GM12878 (cell line): ENCODE data around the gene NPR2. TPM values are rescaled to one million over a fixed set of nuclear protein-coding genes. Genes with fewer than 3 reads are reported as not detected.

Experiments
- ATAC-seq: fragments of 200-7000 bp; cut with Tn5 transposase; 3 replicates; pipeline ENCODE4 v1.9.1; 2020; ENCODE audit warnings: mild to moderate bottlenecking, moderate library complexity
- BruUV-seq: library from RNA; stranded (reverse); fragments of 400-500 nt; replicated peaks from 2 replicates; lab custom pipeline; 2021; lab: Mats Ljungman, UMichigan
- CTCF ChIA-PET: fragments of 300-600 bp; sonication (Branson Sonifier 250); formaldehyde crosslinking; extraction: SDS; loops from one replicate; lab custom pipeline; 2021; ENCODE audit warnings: inconsistent platforms; lab: Yijun Ruan, JAX
- POLR2A ChIA-PET: fragments of 350-600 bp; formaldehyde crosslinking; extraction: SDS; loops from one replicate; lab custom pipeline; 2021; ENCODE audit warnings: inconsistent platforms; lab: Charles Lee
- RAD21 ChIA-PET: fragments of 300-600 bp; sonication (Branson Sonifier 250); formaldehyde crosslinking; loops from one replicate; lab custom pipeline; 2023; ENCODE audit warnings: antibody characterized with exemption; ENCODE audit not compliant: unreplicated experiment; lab: Charles Lee
- SMC1A ChIA-PET: fragments of 300-600 bp; sonication (Branson Sonifier 250); formaldehyde crosslinking; loops from one replicate; lab custom pipeline; 2023; ENCODE audit not compliant: unreplicated experiment, uncharacterized antibody; lab: Charles Lee
- DNase-seq: peaks from one replicate; pipeline ENCODE4 v3.0.0-alpha.2; 2011; ENCODE audit warnings: low read depth, low spot score
- FAIRE-seq: peaks from 3 replicates; lab custom pipeline; 2011; peaks lifted over from hg19 to GRCh38; lab: Jason Lieb, UNC
- H2AFZ ChIP-seq: 2 replicates; pipeline ENCODE4 v1.6.0; 2011; ENCODE audit warnings: low read depth, low read length, control low read depth; ENCODE audit not compliant: control insufficient read depth
- H3K27ac ChIP-seq: 2 replicates; pipeline ENCODE4 v1.5.1; 2011; ENCODE audit warnings: control low read depth; ENCODE audit not compliant: control insufficient read depth, insufficient read depth
- H3K27me3 ChIP-seq, 2 experiments: replicated peaks in 1 of 2; 2 replicates each; pipeline versions ENCODE4 v1.6.0 to v1.6.1; 2011; ENCODE audit warnings: low read length in 1 of 2; ENCODE audit not compliant: control insufficient read depth in 2 of 2, insufficient read depth in 2 of 2
- H3K36me3 ChIP-seq, 2 experiments: 2 replicates each; pipeline ENCODE4 v1.5.1; 2011; ENCODE audit warnings: low read length in 1 of 2; ENCODE audit not compliant: control insufficient read depth in 2 of 2, insufficient read depth in 2 of 2
- H3K4me1 ChIP-seq: 2 replicates; pipeline ENCODE4 v1.6.1; 2011; ENCODE audit warnings: mild to moderate bottlenecking, low read length, moderate library complexity, mixed read lengths; ENCODE audit not compliant: control insufficient read depth, insufficient read depth
- H3K4me2 ChIP-seq: 2 replicates; pipeline ENCODE4 v1.6.0; 2011; ENCODE audit warnings: control low read depth; ENCODE audit not compliant: control insufficient read depth, insufficient read depth
- H3K4me3 ChIP-seq: fragments of 200-600 bp; sonication (generic); 2 replicates; pipeline ENCODE4 v1.5.1; 2016
- H3K79me2 ChIP-seq: 2 replicates; pipeline ENCODE4 v1.6.0; 2011; ENCODE audit warnings: low read length; ENCODE audit not compliant: control insufficient read depth, insufficient read depth
- H3K9ac ChIP-seq: 2 replicates; pipeline ENCODE4 v1.8.0; 2011; ENCODE audit warnings: low read length, control low read depth, mixed read lengths; ENCODE audit not compliant: control insufficient read depth, insufficient read depth
- H3K9me3 ChIP-seq: replicated peaks from 3 replicates; pipeline ENCODE4 v1.5.1; 2011; ENCODE audit warnings: mild to moderate bottlenecking, low read length; ENCODE audit not compliant: control insufficient read depth, insufficient read depth
- H4K20me1 ChIP-seq: 2 replicates; pipeline ENCODE4 v1.6.0; 2011; ENCODE audit not compliant: control insufficient read depth, insufficient read depth
- CREB1 ChIP-seq: IDR thresholded peaks from 2 replicates; pipeline ENCODE4 v1.6.1; 2012; ENCODE audit warnings: low read depth, mild to moderate bottlenecking, inconsistent platforms
- DPF2 ChIP-seq: fragments of 450-650 bp; IDR thresholded peaks from 2 replicates; pipeline ENCODE4 v1.6.1; 2017; ENCODE audit warnings: mild to moderate bottlenecking
- EGR1 ChIP-seq, 2 experiments: IDR thresholded peaks; 1 replicate in 1 of 2; 2 replicates in 1 of 2; pipeline ENCODE4 v1.6.1; 2011 to 2012; ENCODE audit warnings: low read depth in 2 of 2, low read length in 2 of 2, borderline replicate concordance in 1 of 2, mild to moderate bottlenecking in 1 of 2, moderate library complexity in 1 of 2
- ESRRA ChIP-seq: IDR thresholded peaks from 2 replicates; pipeline ENCODE4 v1.6.1; 2012; ENCODE audit warnings: mild to moderate bottlenecking, low read length, improper control_type of control experiment
- GABPA ChIP-seq: IDR thresholded peaks from 2 replicates; pipeline ENCODE4 v1.6.1; 2014; ENCODE audit warnings: antibody characterized with exemption, low read depth, mild to moderate bottlenecking, inconsistent platforms
- IKZF1 ChIP-seq: fragments of 450-650 bp; conservative IDR thresholded peaks from 2 replicates; pipeline ENCODE4 v1.6.1; 2017; ENCODE audit warnings: antibody characterized with exemption, mild to moderate bottlenecking
- IRF5 ChIP-seq: fragments of 450-650 bp; IDR thresholded peaks from 2 replicates; pipeline ENCODE4 v1.6.1; 2017; ENCODE audit warnings: borderline replicate concordance
- MYC ChIP-seq: IDR thresholded peaks from 2 replicates; pipeline ENCODE4 v1.6.1; 2011; ENCODE audit warnings: mild to moderate bottlenecking, low read length, moderate library complexity, inconsistent platforms; ENCODE audit not compliant: insufficient read depth, insufficient replicate concordance, insufficient read length, severe bottlenecking
- PAX5 ChIP-seq: IDR thresholded peaks from 2 replicates; pipeline ENCODE4 v1.6.1; 2011; ENCODE audit warnings: low read depth, low read length, borderline replicate concordance
- PKNOX1 ChIP-seq: fragments of 450-650 bp; IDR thresholded peaks from 2 replicates; pipeline ENCODE4 v1.6.1; 2016; ENCODE audit warnings: mild to moderate bottlenecking
- RELB ChIP-seq: fragments of 450-650 bp; IDR thresholded peaks from 2 replicates; pipeline ENCODE4 v1.6.1; 2017; ENCODE audit warnings: low read depth, mild to moderate bottlenecking, moderate library complexity
- SMC3 ChIP-seq: IDR thresholded peaks from 2 replicates; pipeline ENCODE4 v1.6.1; 2011; ENCODE audit warnings: low read length, improper control_type of control experiment, borderline replicate concordance
- TCF7 ChIP-seq: IDR thresholded peaks from 2 replicates; pipeline ENCODE4 v1.6.1; 2014; ENCODE audit warnings: antibody characterized with exemption, borderline replicate concordance
- ZBTB11 ChIP-seq: fragments of 450-650 bp; formaldehyde crosslinking; IDR thresholded peaks from 2 replicates; pipeline ENCODE4 v1.5.0; 2022; ENCODE audit warnings: mild to moderate bottlenecking, missing genetic modification characterization
- ZNF217 ChIP-seq: fragments of 450-650 bp; IDR thresholded peaks from 2 replicates; pipeline ENCODE4 v1.6.1; 2017; ENCODE audit warnings: antibody characterized with exemption, mild to moderate bottlenecking
- WGBS: methylation state at CpG from one replicate; pipeline ENCODE4 v1.1.6; 2016; ENCODE audit warnings: low lambda C conversion rate; ENCODE audit not compliant: insufficient replicate concordance, insufficient coverage; ENCODE audit errors: missing lambda C conversion rate; 5-methylcytosine and 5-hydroxymethylcytosine counted together
- in situ Hi-C: fragments of 300-500 bp; cut with MboI; formaldehyde crosslinking; loops from 9 replicates; pipeline ENCODE4 v1.14.3; 2018; ENCODE audit warnings: mixed read lengths
- intact Hi-C: fragments of 100-400 bp; cut with micrococcal nuclease; formaldehyde crosslinking; loops from one replicate; pipeline ENCODE4 v1.14.2; 2022; ENCODE audit not compliant: unreplicated experiment
- polyA plus RNA-seq, 11 experiments: library from polyadenylated mRNA; depleted of rRNA in 4 of 11; unstranded in 6 of 11; stranded (reverse) in 5 of 11; fragments of >200 nt; fragmentation: Nextera tagmentation in 4 of 11; fragmentation: Illumina TruSeq in 1 of 11; extraction: Ambion mirVana in 4 of 11; extraction: Trizol in 1 of 11; gene quantifications; 1 replicate in 1 of 11; 2 replicates in 10 of 11; pipeline versions ENCODE4 v1.2.1 to v1.2.3, GENCODE V29; 2011 to 2016; ENCODE audit warnings: inconsistent platforms in 2 of 11, missing spikeins in 2 of 11, low read depth in 1 of 11
- total RNA-seq, 4 experiments: library from RNA; depleted of rRNA in 3 of 4; stranded (reverse); fragments of >200 nt in 3 of 4; fragmentation: Illumina TruSeq in 1 of 4; extraction: Trizol in 1 of 4; gene quantifications; 2 replicates each; pipeline versions ENCODE4 v1.2.1 to v1.2.3, GENCODE V29; 2013 to 2021

The NPR2 gene
- total and polyA plus RNA-seq, 10 of the 15 experiments (the other 5 are each of a cell fraction or from before 2014, with no cell fraction given): 2.0 to 20.9 (median 6.8) TPM

- Histone ChIP-seq H3K9me3 (no peaks in the 10 kb centered on the region), H4K20me1 (no peaks in the 10 kb centered on the region), H2AFZ (no peak overlapping the region), H3K27ac (no peak overlapping the region), H3K9ac (no peak overlapping the region), H3K4me1 (peaks cover 37% of the 10 kb centered on the region), H3K36me3 (no peaks in the 10 kb centered on the region), H3K4me2 (no peak overlapping the region), H3K79me2 (no peaks in the 10 kb centered on the region), H3K4me3 (no peak overlapping the region), H3K27me3 (no peaks in the 10 kb centered on the region)
- no TSS peak for BruUV-seq
- CTCF ChIA-PET: interaction anchor here (0.9 to 7.8 kb wide), 7 partner anchors 9 to 49 kb away, joined by 3 to 59 read pairs (median 14); partner anchors contain the start of genes HINT2 and SPAG8
- FAIRE-seq: no peak
- POLR2A ChIA-PET: interaction anchor here (0.8 to 6.2 kb wide), 2 partner anchors 8 to 108 kb away, joined by 3 to 80 read pairs; no protein-coding TSS in a partner anchor
- in situ Hi-C loops (no loop called here), intact Hi-C loops (no loop called here)
- SMC1A ChIA-PET: interaction anchor here (1.4 to 8.9 kb wide), 5 partner anchors 9 to 178 kb away, joined by 3 to 118 read pairs (median 9); no protein-coding TSS in a partner anchor
- WGBS: 82% methylated on average over 5 of the region's 5 CpGs
- DNase-seq: no peak
- no peak for ATAC-seq
- RAD21 ChIA-PET: interaction anchor here (1.3 to 4.4 kb wide), 3 partner anchors 11 to 47 kb away, joined by 5 to 21 read pairs (median 8); no protein-coding TSS in a partner anchor
- no peak for TF ChIP-seq PAX5
- no peak for TF ChIP-seq TCF7
- no peak for TF ChIP-seq PKNOX1
- no peak for TF ChIP-seq GABPA
- no peak for TF ChIP-seq ZBTB11
- TF ChIP-seq DPF2: no peak
- TF ChIP-seq ESRRA: no peak
- no peak for TF ChIP-seq SMC3
- TF ChIP-seq IRF5: no peak
- no peak for TF ChIP-seq ZNF217
- TF ChIP-seq IKZF1: no peak
- no peak for TF ChIP-seq CREB1
- no peak for TF ChIP-seq EGR1 (IDR thresholded peaks at IDR 0.05; ENCODE audit: borderline replicate concordance in 1 of 2, low read depth in 2 of 2, low read length in 2 of 2)
- TF ChIP-seq MYC: no peak
- TF ChIP-seq RELB: no peak
Observed at GRCh38 chr9:35836595-35836994, 45.2 kb downstream of the NPR2 start.
